GF-D8 (cell line): ENCODE results near the gene PSMB8.

Source experiments
- DNase-seq: peaks from one replicate; lab custom pipeline; 2025; lab: John Stamatoyannopoulos, UW

PSMB8 gene

DNA sequence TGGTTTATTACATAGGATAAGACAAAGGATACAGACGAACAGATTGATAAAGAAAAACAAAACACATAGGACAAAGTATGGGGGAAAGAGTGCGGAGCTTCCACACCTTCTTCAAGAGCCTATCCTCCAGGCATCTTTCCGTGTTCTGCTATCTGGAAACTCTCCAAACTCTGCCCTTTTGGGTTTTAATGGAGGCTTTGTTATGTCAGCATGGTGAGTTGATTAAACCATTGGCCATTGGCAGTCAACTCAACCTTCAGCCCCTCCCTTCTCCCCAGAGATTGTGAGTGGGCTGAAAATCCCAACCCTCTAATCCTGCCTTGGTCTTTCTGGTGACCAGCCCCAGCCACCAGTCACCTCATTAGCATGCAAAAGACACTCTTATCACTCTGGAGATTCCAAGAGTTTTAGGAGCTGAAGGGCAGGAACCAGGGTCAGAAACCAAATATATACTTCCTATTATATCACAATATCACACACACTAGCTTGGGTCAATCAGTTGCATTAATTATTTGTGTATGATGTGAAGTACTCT lies 50.9 kb downstream of the PSMB8 start:
- no peak for DNase-seq
